Karpas-422 (cell line): ENCODE results near the gene MEIS2. TPM values are rescaled to one million over a fixed set of nuclear protein-coding genes. Genes with fewer than 3 reads are reported as not detected.

Experiments used
- DNase-seq: peaks from one replicate; pipeline ENCODE4 v3.0.0-alpha.2; 2015
- H2AFZ ChIP-seq: fragments of 200-600 bp; sonication (generic); 2 replicates; pipeline ENCODE4 v1.6.1; 2014; ENCODE audit warnings: antibody characterized with exemption, low read length, mixed read lengths
- H3K27ac ChIP-seq: fragments of 200-600 bp; sonication (generic); 2 replicates; pipeline ENCODE4 v1.5.1; 2014; ENCODE audit warnings: mild to moderate bottlenecking, low read length, moderate library complexity
- H3K27me3 ChIP-seq: fragments of 200-600 bp; sonication (generic); 2 replicates; pipeline ENCODE4 v1.6.1; 2014; ENCODE audit warnings: low read length, mixed read lengths
- H3K36me3 ChIP-seq: fragments of 200-600 bp; sonication (generic); 2 replicates; pipeline ENCODE4 v1.6.1; 2014; ENCODE audit warnings: low read length, mixed read lengths; ENCODE audit not compliant: insufficient read depth
- H3K4me1 ChIP-seq: fragments of 200-600 bp; sonication (generic); 2 replicates; pipeline ENCODE4 v1.6.1; 2014; ENCODE audit warnings: mild to moderate bottlenecking, low read length, mixed read lengths
- H3K4me2 ChIP-seq: fragments of 200-600 bp; sonication (generic); 2 replicates; pipeline ENCODE4 v1.6.1; 2014; ENCODE audit warnings: low read length, low read depth, mild to moderate bottlenecking; ENCODE audit not compliant: poor library complexity, severe bottlenecking
- H3K4me3 ChIP-seq: fragments of 200-600 bp; sonication (generic); 2 replicates; pipeline ENCODE4 v1.5.1; 2014; ENCODE audit warnings: mild to moderate bottlenecking, antibody characterized with exemption, low read length, mixed read lengths
- H3K79me2 ChIP-seq: fragments of 200-600 bp; sonication (generic); 2 replicates; pipeline ENCODE4 v1.6.1; 2014; ENCODE audit warnings: mild to moderate bottlenecking, low read length, mixed read lengths
- H3K9ac ChIP-seq: fragments of 200-600 bp; sonication (generic); 2 replicates; pipeline ENCODE4 v1.6.0; 2014; ENCODE audit warnings: low read length
- H3K9me2 ChIP-seq: fragments of 200-600 bp; sonication (generic), shearing (Covaris generic); replicated peaks from 2 replicates; pipeline ENCODE4 v1.6.0; 2014; ENCODE audit warnings: mild to moderate bottlenecking, low read length, moderate library complexity; ENCODE audit not compliant: insufficient read depth
- H3K9me3 ChIP-seq: fragments of 300-700, 200-600 bp; sonication (generic); 2 replicates; pipeline ENCODE4 v1.6.1; 2014; ENCODE audit warnings: low read length, mixed read lengths
- H4K20me1 ChIP-seq: fragments of 200-600 bp; sonication (generic); 2 replicates; pipeline ENCODE4 v1.6.1; 2014; ENCODE audit warnings: mild to moderate bottlenecking, antibody characterized with exemption, low read length, low read depth; ENCODE audit not compliant: insufficient read depth
- total RNA-seq: library from RNA; depleted of rRNA; stranded (reverse); fragments of >200 nt; shearing (Covaris generic); gene quantifications from 2 replicates; pipeline ENCODE4 v1.2.3, GENCODE V29; 2014; ENCODE audit warnings: low replicate concordance

MEIS2 gene
- total RNA-seq, 1 experiment from 2014 or later, result 68.2 TPM

GRCh38 chr15:36882487-36883131 lies 217.7 kb downstream of the MEIS2 start:
- no peak overlapping the region for H3K9ac ChIP-seq
- DNase-seq, result no peak
- no peak overlapping the region for H2AFZ ChIP-seq
- H4K20me1 ChIP-seq, result peaks cover 4% of the 10 kb centered on the region; the same call in 1 of the 2 replicates
- H3K27me3 ChIP-seq, result no peaks in the 10 kb centered on the region
- H3K4me1 ChIP-seq, result peaks cover 39% of the 10 kb centered on the region
- no peak overlapping the region for H3K4me3 ChIP-seq
- no peaks in the 10 kb centered on the region for H3K36me3 ChIP-seq
- no peaks in the 10 kb centered on the region for H3K9me3 ChIP-seq
- H3K79me2 ChIP-seq, result no peaks in the 10 kb centered on the region
- no peaks in the 10 kb centered on the region for H3K9me2 ChIP-seq
- H3K4me2 ChIP-seq, result no peak overlapping the region
- no peak overlapping the region for H3K27ac ChIP-seq

GRCh38 chr15:36882056-36882455 lies 218.3 kb downstream of the MEIS2 start:
- Histone ChIP-seq H3K4me2 (no peak overlapping the region), H3K27me3 (no peaks in the 10 kb centered on the region), H3K4me3 (no peak overlapping the region), H3K4me1 (peaks cover 39% of the 10 kb centered on the region), H4K20me1 (peaks cover 4% of the 10 kb centered on the region; the same call in 1 of the 2 replicates), H3K79me2 (no peaks in the 10 kb centered on the region), H3K36me3 (no peaks in the 10 kb centered on the region), H3K9me3 (no peaks in the 10 kb centered on the region), H3K27ac (no peak overlapping the region), H3K9me2 (no peaks in the 10 kb centered on the region), H3K9ac (no peak overlapping the region), H2AFZ (no peak overlapping the region)
- no peak for DNase-seq

GRCh38 chr15:36881516-36881915 lies 218.8 kb downstream of the MEIS2 start:
- Histone ChIP-seq H3K9me3 (no peaks in the 10 kb centered on the region), H3K4me3 (no peak overlapping the region), H3K9me2 (no peaks in the 10 kb centered on the region), H3K4me2 (no peak overlapping the region), H3K27ac (no peak overlapping the region), H3K9ac (no peak overlapping the region), H4K20me1 (peaks cover 4% of the 10 kb centered on the region; the same call in 1 of the 2 replicates), H3K4me1 (peaks cover 39% of the 10 kb centered on the region), H3K79me2 (no peaks in the 10 kb centered on the region), H3K36me3 (no peaks in the 10 kb centered on the region), H3K27me3 (no peaks in the 10 kb centered on the region), H2AFZ (no peak overlapping the region)
- no peak for DNase-seq

- H3K27ac ChIP-seq, result no peak overlapping the region
- H2AFZ ChIP-seq, result no peak overlapping the region
- DNase-seq, result no peak
- H3K36me3 ChIP-seq, result no peaks in the 10 kb centered on the region
- no peaks in the 10 kb centered on the region for H3K9me2 ChIP-seq
- no peaks in the 10 kb centered on the region for H3K79me2 ChIP-seq
- H3K4me1 ChIP-seq, result peaks cover 39% of the 10 kb centered on the region
- H3K9ac ChIP-seq, result no peak overlapping the region
- no peak overlapping the region for H3K4me3 ChIP-seq
- no peak overlapping the region for H3K4me2 ChIP-seq
- peaks cover 4% of the 10 kb centered on the region; the same call in 1 of the 2 replicates for H4K20me1 ChIP-seq
- H3K27me3 ChIP-seq, result no peaks in the 10 kb centered on the region
- no peaks in the 10 kb centered on the region for H3K9me3 ChIP-seq
These were observed 219.4 kb downstream of the MEIS2 start for GRCh38 chr15:36880913-36881460.

GRCh38 chr15:36880224-36880912 lies 220.0 kb downstream of the MEIS2 start:
- H4K20me1 ChIP-seq, result peaks cover 4% of the 10 kb centered on the region; the same call in 1 of the 2 replicates
- H3K27ac ChIP-seq, result no peak overlapping the region
- no peaks in the 10 kb centered on the region for H3K79me2 ChIP-seq
- no peak overlapping the region for H3K9ac ChIP-seq
- H3K4me3 ChIP-seq, result no peak overlapping the region
- no peaks in the 10 kb centered on the region for H3K9me3 ChIP-seq
- no peak for DNase-seq
- no peak overlapping the region for H2AFZ ChIP-seq
- H3K4me2 ChIP-seq, result no peak overlapping the region
- no peaks in the 10 kb centered on the region for H3K36me3 ChIP-seq
- H3K9me2 ChIP-seq, result no peaks in the 10 kb centered on the region
- H3K4me1 ChIP-seq, result peaks cover 33% of the 10 kb centered on the region
- H3K27me3 ChIP-seq, result no peaks in the 10 kb centered on the region

- no peaks in the 10 kb centered on the region for H3K27me3 ChIP-seq
- no peaks in the 10 kb centered on the region for H3K9me3 ChIP-seq
- no peak overlapping the region for H3K4me3 ChIP-seq
- H4K20me1 ChIP-seq, result peaks cover 4% of the 10 kb centered on the region; the same call in 1 of the 2 replicates
- DNase-seq, result no peak
- no peaks in the 10 kb centered on the region for H3K9me2 ChIP-seq
- no peaks in the 10 kb centered on the region for H3K79me2 ChIP-seq
- H3K4me1 ChIP-seq, result peaks cover 26% of the 10 kb centered on the region
- H3K4me2 ChIP-seq, result no peak overlapping the region
- no peak overlapping the region for H2AFZ ChIP-seq
- H3K36me3 ChIP-seq, result no peaks in the 10 kb centered on the region
- H3K27ac ChIP-seq, result no peak overlapping the region
- no peak overlapping the region for H3K9ac ChIP-seq
These were observed 220.7 kb downstream of the MEIS2 start for GRCh38 chr15:36879568-36880222.

GRCh38 chr15:36878684-36879262 lies 221.6 kb downstream of the MEIS2 start:
- peaks cover 4% of the 10 kb centered on the region; the same call in 1 of the 2 replicates for H4K20me1 ChIP-seq
- peak overlapping the region; percentile 44 for H3K4me2 ChIP-seq
- H3K9me2 ChIP-seq, result no peaks in the 10 kb centered on the region
- no peak overlapping the region for H2AFZ ChIP-seq
- no peak overlapping the region for H3K27ac ChIP-seq
- H3K4me1 ChIP-seq, result peaks cover 17% of the 10 kb centered on the region
- 0 out of 2 replicates have a peak overlapping the region, but pooled peaks have one; percentile 6 for H3K9ac ChIP-seq
- H3K36me3 ChIP-seq, result no peaks in the 10 kb centered on the region
- H3K4me3 ChIP-seq, result peak overlapping the region; percentile 31; the same call in 1 of the 2 replicates
- H3K27me3 ChIP-seq, result no peaks in the 10 kb centered on the region
- no peaks in the 10 kb centered on the region for H3K9me3 ChIP-seq
- no peak for DNase-seq
- no peaks in the 10 kb centered on the region for H3K79me2 ChIP-seq
